OCI-LY3 (cell line): ENCODE results near the gene COA6.
A peak's percentile ranks its signal among the peaks of the same experiment; 100 is the strongest.

Experiments used
- H2AFZ ChIP-seq: fragments of 200-600, 300-600 bp; shearing (Covaris generic); 2 replicates; pipeline ENCODE4 v1.6.0; 2014; ENCODE audit warnings: antibody characterized with exemption, low read depth, low read length
- H3K27ac ChIP-seq: fragments of 200-600, 300-600 bp; sonication (generic); 2 replicates; pipeline ENCODE4 v1.5.1; 2014; ENCODE audit warnings: mild to moderate bottlenecking, low read length, moderate library complexity, mixed read lengths
- H3K27me3 ChIP-seq: fragments of 200-600, 300-600 bp; sonication (generic); 2 replicates; pipeline ENCODE4 v1.6.1; 2014; ENCODE audit warnings: low read depth, low read length, mixed read lengths
- H3K36me3 ChIP-seq: fragments of 200-600, 300-600 bp; sonication (generic); replicated peaks from 2 replicates; pipeline ENCODE3; 2014; ENCODE audit warnings: low read depth, low read length, mixed read lengths
- H3K4me1 ChIP-seq: fragments of 300-600, 200-600 bp; sonication (generic); 2 replicates; pipeline ENCODE4 v1.6.1; 2014; ENCODE audit warnings: low read length, mixed read lengths
- H3K4me2 ChIP-seq: fragments of 200-600, 300-600 bp; sonication (generic); 2 replicates; pipeline ENCODE4 v1.6.1; 2014; ENCODE audit warnings: low read length, mixed read lengths
- H3K4me3 ChIP-seq: fragments of 300-600, 200-600 bp; sonication (generic); 2 replicates; pipeline ENCODE4 v1.5.1; 2014; ENCODE audit warnings: antibody characterized with exemption, mild to moderate bottlenecking, low read length, moderate library complexity
- H3K79me2 ChIP-seq: fragments of 300-600, 200-600 bp; shearing (Covaris generic); 2 replicates; pipeline ENCODE4 v1.6.1; 2014; ENCODE audit warnings: mild to moderate bottlenecking, low read length, mixed read lengths
- H3K9ac ChIP-seq: fragments of 300-600, 200-600 bp; shearing (Covaris generic); 2 replicates; pipeline ENCODE4 v1.6.0; 2014; ENCODE audit warnings: mild to moderate bottlenecking, low read length, moderate library complexity
- H3K9me3 ChIP-seq: fragments of 200-600, 300-600 bp; shearing (Covaris generic); 2 replicates; pipeline ENCODE4 v1.6.1; 2014; ENCODE audit warnings: low read length, mixed read lengths; ENCODE audit not compliant: insufficient read depth
- H4K20me1 ChIP-seq: fragments of 200-600, 300-600 bp; sonication (generic); 2 replicates; pipeline ENCODE4 v1.6.1; 2016; ENCODE audit warnings: low read length, mixed read lengths; ENCODE audit not compliant: insufficient read depth
- CTCF ChIP-seq: fragments of 200-600, 300-600 bp; sonication (generic); IDR thresholded peaks from 2 replicates; pipeline ENCODE4 v1.5.1; 2014; ENCODE audit warnings: antibody characterized with exemption, low read length, low read depth
- EZH2phosphoT487 ChIP-seq: fragments of 200-600 bp; shearing (Covaris generic); IDR thresholded peaks from 2 replicates; pipeline ENCODE4 v1.6.1; 2018; ENCODE audit warnings: antibody characterized with exemption, mixed run types, low read depth

COA6 gene

GRCh38 chr1:234326497-234327366, 46.5 kb upstream of the COA6 start:
- Histone ChIP-seq H2AFZ (peak overlapping the region; percentile 94), H3K4me3 (peak overlapping the region; percentile 83), H3K9ac (peak overlapping the region; percentile 54), H3K4me1 (peaks cover 37% of the 10 kb centered on the region), H3K27ac (no peak overlapping the region), H3K4me2 (peak overlapping the region; percentile 84), H3K36me3 (no peaks in the 10 kb centered on the region), H3K27me3 (peaks cover 30% of the 10 kb centered on the region), H3K9me3 (no peaks in the 10 kb centered on the region), H3K79me2 (no peaks in the 10 kb centered on the region), H4K20me1 (no peaks in the 10 kb centered on the region)
- no peak for TF ChIP-seq EZH2phosphoT487
- peak; percentile 91 for TF ChIP-seq CTCF

- H3K4me3 ChIP-seq, result no peak overlapping the region
- H3K4me2 ChIP-seq, result no peak overlapping the region
Measured at GRCh38 chr1:234327577-234328164, 45.6 kb upstream of the COA6 start.

DNA sequence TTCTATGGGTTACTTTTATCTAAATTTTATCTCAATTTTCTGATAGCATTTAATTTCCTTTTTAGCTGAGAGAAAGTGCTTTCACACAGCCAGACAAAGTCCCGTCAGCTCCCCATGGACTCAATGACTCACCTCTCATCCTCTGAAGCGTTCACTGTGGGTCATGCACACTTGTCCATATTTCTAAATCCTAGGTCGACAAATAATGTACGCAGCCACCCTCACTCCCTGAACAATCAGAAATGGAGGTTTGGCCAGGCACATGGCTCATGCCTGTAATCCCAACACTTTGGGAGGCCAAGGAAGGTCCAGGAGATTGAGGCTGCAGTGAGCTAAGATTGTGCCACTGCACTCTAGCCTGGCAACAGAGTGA, 42.4 kb upstream of the COA6 start:
- Histone ChIP-seq H3K9me3 (peaks cover 2% of the 10 kb centered on the region; the same call in 1 of the 2 replicates), H3K79me2 (no peaks in the 10 kb centered on the region), H4K20me1 (no peaks in the 10 kb centered on the region), H3K36me3 (no peaks in the 10 kb centered on the region), H2AFZ (peak overlapping the region; percentile 72), H3K4me1 (peaks cover 21% of the 10 kb centered on the region; the same call in 1 of the 2 replicates), H3K27ac (no peak overlapping the region), H3K27me3 (peaks cover 4% of the 10 kb centered on the region; the same call in 1 of the 2 replicates), H3K4me2 (peak overlapping the region; percentile 75), H3K4me3 (peak overlapping the region; percentile 67), H3K9ac (no peak overlapping the region)
- no peak for TF ChIP-seq EZH2phosphoT487
- TF ChIP-seq CTCF, result no peak

More at GRCh38 chr1:234327577-234328164, 45.6 kb upstream of the COA6 start:
- H3K27me3 ChIP-seq, result peaks cover 30% of the 10 kb centered on the region
- no peaks in the 10 kb centered on the region for H4K20me1 ChIP-seq
- H3K9me3 ChIP-seq, result no peaks in the 10 kb centered on the region
- H3K4me1 ChIP-seq, result peaks cover 30% of the 10 kb centered on the region
- H3K79me2 ChIP-seq, result no peaks in the 10 kb centered on the region
- TF ChIP-seq EZH2phosphoT487 (no peak), CTCF (no peak)
- no peak overlapping the region for H3K27ac ChIP-seq
- H3K36me3 ChIP-seq, result no peaks in the 10 kb centered on the region
- no peak overlapping the region for H3K9ac ChIP-seq
- no peak overlapping the region for H2AFZ ChIP-seq

DNA sequence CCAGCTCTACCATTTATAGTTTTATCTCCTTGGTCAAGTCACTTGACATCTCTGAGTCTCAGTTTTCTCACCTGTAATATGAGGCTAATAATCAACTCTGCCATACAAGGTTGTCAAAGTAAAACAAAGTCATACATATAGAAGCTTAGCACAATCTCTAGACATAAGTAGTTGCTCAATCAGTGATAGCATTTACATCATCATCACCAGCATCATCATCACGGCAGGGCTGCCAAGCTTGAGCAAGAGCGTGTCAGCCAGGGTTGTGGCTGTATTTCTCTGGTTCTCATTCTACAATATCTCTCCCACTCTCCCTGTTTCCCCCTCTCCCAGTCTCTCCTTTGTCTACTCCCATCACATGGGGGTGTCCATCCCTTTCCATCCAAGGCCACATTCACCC, 41.7 kb upstream of the COA6 start:
- Histone ChIP-seq H3K9me3 (peaks cover 9% of the 10 kb centered on the region), H4K20me1 (no peaks in the 10 kb centered on the region), H3K36me3 (peaks cover 5% of the 10 kb centered on the region), H3K27me3 (no peaks in the 10 kb centered on the region), H2AFZ (0 out of 2 replicates have a peak overlapping the region, but pooled peaks have one; percentile 72), H3K4me3 (no peak overlapping the region), H3K4me1 (peaks cover 15% of the 10 kb centered on the region; the same call in 1 of the 2 replicates), H3K4me2 (no peak overlapping the region), H3K27ac (no peak overlapping the region), H3K79me2 (no peaks in the 10 kb centered on the region), H3K9ac (no peak overlapping the region)
- TF ChIP-seq EZH2phosphoT487 (no peak), CTCF (no peak)
